CD14-positive monocyte (primary cell): Measurements from ENCODE around the gene INPP4B. TPM values are rescaled to one million over a fixed set of nuclear protein-coding genes. Genes with fewer than 3 reads are reported as not detected.
A peak's percentile ranks its signal among the peaks of the same experiment; 100 is the strongest.

ENCODE experiments used
- DNase-seq, 3 donors: peaks; one replicate each; pipeline ENCODE4 v3.0.0-alpha.2; 2011 to 2022
- H2AFZ ChIP-seq: 2 replicates; pipeline ENCODE4 v1.6.0; 2012; ENCODE audit warnings: mild to moderate bottlenecking, low read depth, low read length, inconsistent platforms; ENCODE audit not compliant: insufficient read depth, poor library complexity, severe bottlenecking
- H3K27ac ChIP-seq, 2 donors: 1 replicate in 1 of 2; 2 replicates in 1 of 2; pipeline ENCODE4 v1.5.1; 2012 to 2013; ENCODE audit warnings: low read length in 2 of 2, control low read depth in 1 of 2, inconsistent platforms in 1 of 2, low read depth in 1 of 2, mild to moderate bottlenecking in 1 of 2
- H3K27me3 ChIP-seq, 2 donors: one replicate each; pipeline versions ENCODE4 v1.6.0 to v1.6.1; 2011 to 2013; ENCODE audit warnings: low read length in 2 of 2; ENCODE audit not compliant: control insufficient read depth in 2 of 2, insufficient read depth in 2 of 2
- H3K36me3 ChIP-seq, 2 donors: replicated peaks in 1 of 2; 1 replicate in 1 of 2; 2 replicates in 1 of 2; pipeline versions ENCODE4 v1.5.1 to v1.6.1; 2012 to 2013; ENCODE audit warnings: low read length in 2 of 2, control low read depth in 1 of 2, inconsistent platforms in 1 of 2, mild to moderate bottlenecking in 1 of 2; ENCODE audit not compliant: insufficient read depth in 2 of 2, control insufficient read depth in 1 of 2
- H3K4me1 ChIP-seq, 2 donors: 1 replicate in 1 of 2; 2 replicates in 1 of 2; pipeline versions ENCODE4 v1.5.1 to v1.6.1; 2012 to 2013; ENCODE audit warnings: low read length in 2 of 2, control low read depth in 1 of 2, inconsistent platforms in 1 of 2, mild to moderate bottlenecking in 1 of 2, moderate library complexity in 1 of 2; ENCODE audit not compliant: insufficient read depth in 2 of 2, control insufficient read depth in 1 of 2
- H3K4me2 ChIP-seq: replicated peaks from 2 replicates; pipeline ENCODE3; 2012; ENCODE audit warnings: low read length, moderate library complexity, mild to moderate bottlenecking; ENCODE audit not compliant: poor library complexity, severe bottlenecking; ENCODE audit errors: extremely low read depth
- H3K4me3 ChIP-seq, 3 experiments: fragments of 200-600 bp in 1 of 3; sonication (generic) in 1 of 3; replicated peaks in 1 of 3; 1 replicate in 2 of 3; 2 replicates in 1 of 3; pipeline ENCODE4 v1.5.1; 2011 to 2013; ENCODE audit warnings: low read length in 3 of 3, mild to moderate bottlenecking in 3 of 3, control low read depth in 2 of 3, low read depth in 2 of 3, inconsistent platforms in 1 of 3, moderate library complexity in 1 of 3
- H3K79me2 ChIP-seq: 2 replicates; pipeline ENCODE4 v1.6.0; 2012; ENCODE audit warnings: mild to moderate bottlenecking, control low read depth, inconsistent platforms, low read length, moderate library complexity; ENCODE audit not compliant: insufficient read depth
- H3K9ac ChIP-seq: 2 replicates; pipeline ENCODE4 v1.6.0; 2017; ENCODE audit warnings: low read length, mild to moderate bottlenecking; ENCODE audit not compliant: insufficient read depth, poor library complexity, severe bottlenecking
- H3K9me3 ChIP-seq, 2 donors: replicated peaks in 1 of 2; 1 replicate in 1 of 2; 2 replicates in 1 of 2; pipeline versions ENCODE4 v1.5.1 to v1.6.1; 2012 to 2013; ENCODE audit warnings: low read length in 2 of 2, control low read depth in 1 of 2; ENCODE audit not compliant: control insufficient read depth in 1 of 2, insufficient read depth in 1 of 2
- H4K20me1 ChIP-seq: 2 replicates; pipeline ENCODE4 v1.6.0; 2012; ENCODE audit warnings: mild to moderate bottlenecking, low read length, control low read depth, moderate library complexity; ENCODE audit not compliant: insufficient read depth
- H3K27ac Mint-ChIP-seq, 7 donors: one replicate each; pipeline ENCODE4 v1.8.0; 2020; ENCODE audit warnings: mild to moderate bottlenecking in 7 of 7, mixed read lengths in 7 of 7, moderate library complexity in 6 of 7, inconsistent platforms in 2 of 7
- H3K27me3 Mint-ChIP-seq, 3 donors: one replicate each; pipeline ENCODE4 v1.8.0; 2021 to 2022; ENCODE audit warnings: low read depth in 3 of 3, mild to moderate bottlenecking in 3 of 3, mixed read lengths in 3 of 3, moderate library complexity in 3 of 3, inconsistent platforms in 1 of 3
- H3K36me3 Mint-ChIP-seq, 2 donors: one replicate each; pipeline ENCODE4 v1.8.0; 2020; ENCODE audit warnings: mixed read lengths in 2 of 2, inconsistent platforms in 1 of 2, mild to moderate bottlenecking in 1 of 2
- H3K4me1 Mint-ChIP-seq: one replicate; pipeline ENCODE4 v1.8.0; 2020; ENCODE audit warnings: mild to moderate bottlenecking, mixed read lengths
- H3K4me3 Mint-ChIP-seq, 2 donors: one replicate each; pipeline ENCODE4 v1.8.0; 2020; ENCODE audit warnings: mild to moderate bottlenecking in 2 of 2, mixed read lengths in 2 of 2, moderate library complexity in 1 of 2
- H3K9me3 Mint-ChIP-seq, 7 donors: one replicate each; pipeline ENCODE4 v1.8.0; 2020 to 2022; ENCODE audit warnings: mixed read lengths in 7 of 7, mild to moderate bottlenecking in 6 of 7, moderate library complexity in 6 of 7, inconsistent platforms in 2 of 7
- WGBS: methylation state at CpG from one replicate; pipeline ENCODE4 v1.1.5; 2013; ENCODE audit warnings: missing lambda C conversion rate; ENCODE audit not compliant: insufficient coverage; 5-methylcytosine and 5-hydroxymethylcytosine counted together
- intact Hi-C, 2 donors: fragments of 100-400 bp; cut with micrococcal nuclease; formaldehyde crosslinking; loops; one replicate each; pipeline versions ENCODE4 v1.15.0 to v1.15.1; 2023
- polyA plus RNA-seq, 3 donors: library from polyadenylated mRNA; depleted of rRNA in 1 of 3; unstranded in 2 of 3; stranded (reverse) in 1 of 3; fragments of 300-500 nt in 2 of 3; fragments of >200 nt in 1 of 3; fragmentation: Illumina TruSeq in 2 of 3; gene quantifications; 1 replicate in 2 of 3; 2 replicates in 1 of 3; pipeline ENCODE4 v1.2.3, GENCODE V29; 2012 to 2021
- TF ChIP-seq, protein P1 (sequence below): fragments of 200-600 bp; IDR thresholded peaks from one replicate; pipeline ENCODE4 v1.8.0; 2022; ENCODE audit warnings: antibody characterized with exemption, mild to moderate bottlenecking

Gene INPP4B
- polyA plus RNA-seq, 3 donors, result 0.13 to 0.38 (median 0.22) TPM

DNA sequence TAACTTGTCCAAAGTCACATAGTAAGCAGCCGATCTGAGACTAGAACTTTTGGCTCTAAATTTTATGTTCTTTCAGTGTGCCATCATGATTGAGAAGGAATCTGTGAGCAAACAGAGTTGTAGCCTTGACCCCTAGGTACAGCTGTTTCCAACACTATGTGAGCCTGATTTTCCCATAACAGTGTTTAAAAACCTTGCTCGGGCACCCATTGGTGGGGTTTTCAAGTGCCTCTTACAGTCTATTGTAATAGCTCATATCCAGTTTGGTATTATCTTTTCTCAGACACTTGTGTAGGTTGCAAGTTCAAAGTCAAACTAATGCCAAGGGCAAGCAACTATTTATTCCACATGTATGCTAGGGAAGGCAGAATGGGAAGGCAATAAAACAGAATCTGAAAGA is 467.9 kb downstream of the INPP4B start:
- H3K4me1 Mint-ChIP-seq, result no peaks in the 10 kb centered on the region
- H3K9ac ChIP-seq, result no peak overlapping the region
- no peak overlapping the region for H3K27ac Mint-ChIP-seq
- H4K20me1 ChIP-seq, result no peaks in the 10 kb centered on the region
- H3K4me3 ChIP-seq, result no peak overlapping the region
- intact Hi-C loops, result no loop called here
- no peaks in the 10 kb centered on the region for H3K27me3 ChIP-seq
- TF ChIP-seq, protein P1, sequence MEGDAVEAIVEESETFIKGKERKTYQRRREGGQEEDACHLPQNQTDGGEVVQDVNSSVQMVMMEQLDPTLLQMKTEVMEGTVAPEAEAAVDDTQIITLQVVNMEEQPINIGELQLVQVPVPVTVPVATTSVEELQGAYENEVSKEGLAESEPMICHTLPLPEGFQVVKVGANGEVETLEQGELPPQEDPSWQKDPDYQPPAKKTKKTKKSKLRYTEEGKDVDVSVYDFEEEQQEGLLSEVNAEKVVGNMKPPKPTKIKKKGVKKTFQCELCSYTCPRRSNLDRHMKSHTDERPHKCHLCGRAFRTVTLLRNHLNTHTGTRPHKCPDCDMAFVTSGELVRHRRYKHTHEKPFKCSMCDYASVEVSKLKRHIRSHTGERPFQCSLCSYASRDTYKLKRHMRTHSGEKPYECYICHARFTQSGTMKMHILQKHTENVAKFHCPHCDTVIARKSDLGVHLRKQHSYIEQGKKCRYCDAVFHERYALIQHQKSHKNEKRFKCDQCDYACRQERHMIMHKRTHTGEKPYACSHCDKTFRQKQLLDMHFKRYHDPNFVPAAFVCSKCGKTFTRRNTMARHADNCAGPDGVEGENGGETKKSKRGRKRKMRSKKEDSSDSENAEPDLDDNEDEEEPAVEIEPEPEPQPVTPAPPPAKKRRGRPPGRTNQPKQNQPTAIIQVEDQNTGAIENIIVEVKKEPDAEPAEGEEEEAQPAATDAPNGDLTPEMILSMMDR, result no peak
- H3K9me3 Mint-ChIP-seq, result no peaks in the 10 kb centered on the region
- no peaks in the 10 kb centered on the region for H3K36me3 ChIP-seq
- DNase-seq, result no peak
- H3K9me3 ChIP-seq, result no peaks in the 10 kb centered on the region
- no peaks in the 10 kb centered on the region for H3K79me2 ChIP-seq
- no peaks in the 10 kb centered on the region for H3K27me3 Mint-ChIP-seq
- WGBS, result 100% methylated on average over 1 of the region's 2 CpGs
- H3K4me1 ChIP-seq, result no peaks in the 10 kb centered on the region
- H3K4me3 Mint-ChIP-seq, result no peak overlapping the region
- H3K27ac ChIP-seq, result no peak overlapping the region
- no peak overlapping the region for H2AFZ ChIP-seq
- H3K36me3 Mint-ChIP-seq, result no peaks in the 10 kb centered on the region
- H3K4me2 ChIP-seq, result no peak overlapping the region

DNA sequence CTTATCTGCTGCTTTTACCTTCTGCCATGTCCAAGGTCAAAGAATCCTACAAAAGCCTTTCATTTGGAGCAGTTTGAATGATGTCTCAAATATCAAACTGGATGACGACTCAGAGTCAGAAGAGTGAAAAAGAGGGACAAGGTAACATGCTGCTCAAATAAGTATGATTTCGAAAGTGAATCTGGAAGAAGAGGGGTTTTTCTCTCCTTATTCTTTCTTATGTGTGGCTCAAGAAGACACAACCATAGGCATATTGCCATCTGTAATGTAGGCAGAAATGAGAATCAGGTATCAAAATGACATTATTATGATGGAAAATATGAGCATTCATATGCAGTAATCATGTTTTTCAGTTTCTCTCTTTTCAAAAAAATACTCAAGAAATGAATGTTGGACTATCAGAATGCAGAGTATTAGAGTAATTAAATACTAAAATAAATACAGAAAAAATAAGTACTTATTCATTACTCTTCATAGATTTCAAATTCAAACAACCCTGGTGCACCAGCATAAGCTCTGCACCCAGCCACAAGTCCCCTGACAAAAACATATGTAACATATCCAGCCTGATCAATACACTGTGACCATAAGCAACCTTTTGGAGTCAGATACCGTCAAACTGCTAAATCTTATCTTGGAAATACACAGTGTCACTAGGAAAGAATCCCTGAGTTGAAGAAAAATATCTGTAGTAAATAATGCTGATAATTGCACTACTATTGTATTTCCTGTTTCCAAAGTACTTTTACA is 468.6 kb downstream of the INPP4B start:
- H3K9ac ChIP-seq, result no peak overlapping the region
- no peak overlapping the region for H3K4me3 ChIP-seq
- no peaks in the 10 kb centered on the region for H3K79me2 ChIP-seq
- no peaks in the 10 kb centered on the region for H3K4me1 Mint-ChIP-seq
- H3K9me3 ChIP-seq, result no peaks in the 10 kb centered on the region
- H3K27ac Mint-ChIP-seq, result peak overlapping the region in 1 of 7 donors; percentile 3
- intact Hi-C loops, result no loop called here
- no peaks in the 10 kb centered on the region for H3K36me3 Mint-ChIP-seq
- H2AFZ ChIP-seq, result no peak overlapping the region
- no peaks in the 10 kb centered on the region for H3K27me3 Mint-ChIP-seq
- H3K4me1 ChIP-seq, result no peaks in the 10 kb centered on the region
- H3K9me3 Mint-ChIP-seq, result no peaks in the 10 kb centered on the region
- no peak overlapping the region for H3K4me2 ChIP-seq
- no peaks in the 10 kb centered on the region for H4K20me1 ChIP-seq
- no peak for DNase-seq
- no peak overlapping the region for H3K27ac ChIP-seq
- WGBS, result no CpG with 5 or more reads among the region's 3 CpGs
- TF ChIP-seq, protein P1, result no peak
- no peak overlapping the region for H3K4me3 Mint-ChIP-seq
- H3K27me3 ChIP-seq, result no peaks in the 10 kb centered on the region
- H3K36me3 ChIP-seq, result no peaks in the 10 kb centered on the region
